NCI-H146 treated with DMSO at 0.1 percent for 48 hours (cell line): ENCODE data around the gene MT1A.
"Not testable (repeated sequence)": the region's sequence is repeated elsewhere in the genome, so short reads cannot be mapped to it uniquely, and the experiment has no call there.

Source experiments
- DNase-seq: peaks from one replicate; lab custom pipeline; 2025; ENCODE audit not compliant: unreplicated experiment; lab: John Stamatoyannopoulos, UW

The MT1A gene

GRCh38 chr16:56652600-56652999 lies 14.1 kb downstream of the MT1A start:
- DNase-seq = no peak

- no peak for DNase-seq
These were observed 14.8 kb downstream of the MT1A start for GRCh38 chr16:56653218-56653617.

- peak; percentile 50 for DNase-seq
These were observed 19.3 kb downstream of the MT1A start, which contains the start of gene MT1F for GRCh38 chr16:56657555-56658326. Gene MT1F (plus strand): TSS chr16:56657959. CDS start chr16:56658059, 100 bp downstream.

GRCh38 chr16:56658327-56658875 lies 19.9 kb downstream of the MT1A start:
- DNase-seq = no peak

- DNase-seq = no peak
These were observed 24.2 kb downstream of the MT1A start for GRCh38 chr16:56662357-56663354.

- no peak for DNase-seq
These were observed 26.0 kb downstream of the MT1A start for GRCh38 chr16:56664506-56664905.

- DNase-seq = not testable (repeated sequence)
These were observed 27.1 kb downstream of the MT1A start for GRCh38 chr16:56665286-56666261.

GRCh38 chr16:56667581-56668571 lies 29.4 kb downstream of the MT1A start, which contains the start of gene MT1G:
Gene MT1G (minus strand): TSS chr16:56668065. CDS start chr16:56667993, 72 bp downstream.
- no peak for DNase-seq

- no peak for DNase-seq
These were observed 30.8 kb downstream of the MT1A start, which contains the start of gene MT1H for GRCh38 chr16:56669005-56669839. Gene MT1H (plus strand): TSS chr16:56669814. CDS start chr16:56669885, 71 bp downstream.

- DNase-seq = no peak
These were observed 31.6 kb downstream of the MT1A start for GRCh38 chr16:56669840-56670619.

GRCh38 chr16:56670620-56670934 lies 32.1 kb downstream of the MT1A start:
- DNase-seq = no peak

- DNase-seq = not testable (repeated sequence)
These were observed 33.2 kb downstream of the MT1A start for GRCh38 chr16:56671691-56672090.

- DNase-seq = not testable (repeated sequence)
These were observed 33.7 kb downstream of the MT1A start for GRCh38 chr16:56672171-56672570.

GRCh38 chr16:56672761-56673536 lies 34.5 kb downstream of the MT1A start:
- no peak for DNase-seq

GRCh38 chr16:56673921-56674320 lies 35.5 kb downstream of the MT1A start:
- no peak for DNase-seq

- DNase-seq = not testable (repeated sequence)
These were observed 36.1 kb downstream of the MT1A start for GRCh38 chr16:56674570-56674969.
